22Rv1 (cell line): ENCODE measurements around the gene STPG2.

Source experiments
- ZFX ChIP-seq: fragments of 450-650 bp; IDR thresholded peaks from 2 replicates; pipeline ENCODE4 v1.6.1; 2017; ENCODE audit warnings: antibody characterized with exemption, borderline replicate concordance
- TF ChIP-seq, protein P1 (sequence below): fragments of 450-650 bp; IDR thresholded peaks from 2 replicates; pipeline ENCODE4 v1.5.1; 2017; ENCODE audit warnings: mild to moderate bottlenecking

DNA sequence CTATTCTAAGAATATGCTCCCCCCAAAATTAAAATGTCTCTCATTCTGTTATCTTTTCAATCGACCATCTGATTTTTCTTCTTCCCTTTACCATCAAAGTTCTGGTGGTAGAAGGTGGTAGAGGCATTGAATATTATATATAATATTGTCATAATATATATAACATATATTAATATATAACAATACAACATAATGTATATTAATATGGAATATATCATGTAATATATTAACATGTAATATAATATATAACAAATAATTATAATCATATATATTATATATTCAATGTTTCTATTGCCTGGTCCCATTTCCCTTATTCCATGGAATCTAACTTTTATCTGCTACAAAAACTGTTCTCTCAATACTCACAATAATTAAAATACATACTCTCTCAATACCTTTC is 40.6 kb downstream of the STPG2 start:
- TF ChIP-seq, protein P1, sequence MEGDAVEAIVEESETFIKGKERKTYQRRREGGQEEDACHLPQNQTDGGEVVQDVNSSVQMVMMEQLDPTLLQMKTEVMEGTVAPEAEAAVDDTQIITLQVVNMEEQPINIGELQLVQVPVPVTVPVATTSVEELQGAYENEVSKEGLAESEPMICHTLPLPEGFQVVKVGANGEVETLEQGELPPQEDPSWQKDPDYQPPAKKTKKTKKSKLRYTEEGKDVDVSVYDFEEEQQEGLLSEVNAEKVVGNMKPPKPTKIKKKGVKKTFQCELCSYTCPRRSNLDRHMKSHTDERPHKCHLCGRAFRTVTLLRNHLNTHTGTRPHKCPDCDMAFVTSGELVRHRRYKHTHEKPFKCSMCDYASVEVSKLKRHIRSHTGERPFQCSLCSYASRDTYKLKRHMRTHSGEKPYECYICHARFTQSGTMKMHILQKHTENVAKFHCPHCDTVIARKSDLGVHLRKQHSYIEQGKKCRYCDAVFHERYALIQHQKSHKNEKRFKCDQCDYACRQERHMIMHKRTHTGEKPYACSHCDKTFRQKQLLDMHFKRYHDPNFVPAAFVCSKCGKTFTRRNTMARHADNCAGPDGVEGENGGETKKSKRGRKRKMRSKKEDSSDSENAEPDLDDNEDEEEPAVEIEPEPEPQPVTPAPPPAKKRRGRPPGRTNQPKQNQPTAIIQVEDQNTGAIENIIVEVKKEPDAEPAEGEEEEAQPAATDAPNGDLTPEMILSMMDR, result no peak
- no peak for TF ChIP-seq ZFX
